Liver (tissue), 9 donors: ENCODE results near the gene RRN3. TPM values are rescaled to one million over a fixed set of nuclear protein-coding genes. Genes with fewer than 3 reads are reported as not detected.

ENCODE experiments used
- DNase-seq: peaks from one replicate; pipeline ENCODE4 v3.0.0-alpha.2; 2017; ENCODE audit warnings: low spot score
- H3K27ac ChIP-seq, 2 donors: one replicate each; pipeline ENCODE4 v1.7.0; 2013; ENCODE audit warnings: inconsistent platforms in 2 of 2, low read length in 2 of 2, control low read depth in 1 of 2, low read depth in 1 of 2, mild to moderate bottlenecking in 1 of 2
- H3K27me3 ChIP-seq, 4 donors: one replicate each; pipeline versions ENCODE4 v1.6.1 to v1.7.0; 2013; ENCODE audit warnings: low read length in 3 of 4, inconsistent platforms in 1 of 4, mild to moderate bottlenecking in 1 of 4, moderate library complexity in 1 of 4; ENCODE audit not compliant: control insufficient read depth in 4 of 4, insufficient read depth in 4 of 4
- H3K36me3 ChIP-seq, 4 donors: one replicate each; pipeline versions ENCODE4 v1.6.1 to v1.7.0; 2013; ENCODE audit warnings: low read length in 3 of 4, mild to moderate bottlenecking in 3 of 4, low read depth in 1 of 4, moderate library complexity in 1 of 4; ENCODE audit not compliant: control insufficient read depth in 4 of 4, insufficient read depth in 3 of 4
- H3K4me1 ChIP-seq, 4 donors: one replicate each; pipeline versions ENCODE4 v1.6.1 to v1.7.0; 2013; ENCODE audit warnings: low read length in 3 of 4, mild to moderate bottlenecking in 3 of 4, moderate library complexity in 1 of 4; ENCODE audit not compliant: control insufficient read depth in 4 of 4, insufficient read depth in 4 of 4
- H3K4me3 ChIP-seq, 3 donors: one replicate each; pipeline versions ENCODE4 v1.6.1 to v1.7.0; 2013; ENCODE audit warnings: low read length in 3 of 3, control low read depth in 1 of 3, low read depth in 1 of 3, mild to moderate bottlenecking in 1 of 3
- H3K9ac ChIP-seq, 2 donors: one replicate each; pipeline ENCODE4 v1.7.0; 2013; ENCODE audit warnings: low read length in 2 of 2, mild to moderate bottlenecking in 2 of 2, moderate library complexity in 2 of 2, control low read depth in 1 of 2, low read depth in 1 of 2
- H3K9me3 ChIP-seq, 4 donors: one replicate each; pipeline versions ENCODE4 v1.6.1 to v1.7.0; 2013; ENCODE audit warnings: low read length in 3 of 4; ENCODE audit not compliant: control insufficient read depth in 4 of 4
- EGR1 ChIP-seq, 2 donors: IDR thresholded peaks; 2 replicates each; pipeline ENCODE4 v1.6.1; 2016 to 2018; ENCODE audit warnings: antibody characterized with exemption in 2 of 2, low read depth in 2 of 2
- FOXA2 ChIP-seq: IDR thresholded peaks from 2 replicates; pipeline ENCODE4 v1.6.1; 2016; ENCODE audit warnings: antibody characterized with exemption
- GABPA ChIP-seq, 2 donors: IDR thresholded peaks in 1 of 2; conservative IDR thresholded peaks in 1 of 2; 2 replicates each; pipeline ENCODE4 v1.6.1; 2016; ENCODE audit warnings: antibody characterized with exemption in 2 of 2, mild to moderate bottlenecking in 1 of 2, moderate library complexity in 1 of 2
- HNF4A ChIP-seq, 2 donors: conservative IDR thresholded peaks; 2 replicates each; pipeline ENCODE4 v1.6.1; 2016; ENCODE audit warnings: antibody characterized with exemption in 2 of 2, mild to moderate bottlenecking in 2 of 2
- HNF4G ChIP-seq: IDR thresholded peaks from 2 replicates; pipeline ENCODE4 v1.6.1; 2016; ENCODE audit warnings: antibody characterized with exemption
- JUND ChIP-seq, 2 donors: IDR thresholded peaks; 2 replicates each; pipeline ENCODE4 v1.6.1; 2016; ENCODE audit warnings: antibody characterized with exemption in 2 of 2
- NR2F2 ChIP-seq: IDR thresholded peaks from 2 replicates; pipeline ENCODE4 v1.6.1; 2016; ENCODE audit warnings: antibody characterized with exemption
- RAD21 ChIP-seq, 2 donors: IDR thresholded peaks; 2 replicates each; pipeline ENCODE4 v1.6.1; 2016; ENCODE audit warnings: antibody characterized with exemption in 2 of 2, mild to moderate bottlenecking in 2 of 2
- RXRA ChIP-seq, 2 donors: IDR thresholded peaks; 2 replicates each; pipeline ENCODE4 v1.6.1; 2017 to 2018; ENCODE audit warnings: antibody characterized with exemption in 2 of 2, mild to moderate bottlenecking in 1 of 2
- SP1 ChIP-seq: IDR thresholded peaks from 2 replicates; pipeline ENCODE4 v1.6.1; 2018; ENCODE audit warnings: antibody characterized with exemption, mild to moderate bottlenecking
- TAF1 ChIP-seq: conservative IDR thresholded peaks from 2 replicates; pipeline ENCODE4 v1.6.1; 2016; ENCODE audit warnings: antibody characterized with exemption, mild to moderate bottlenecking
- YY1 ChIP-seq: IDR thresholded peaks from 2 replicates; pipeline ENCODE4 v1.6.1; 2016; ENCODE audit warnings: antibody characterized with exemption, mild to moderate bottlenecking
- WGBS: extraction: QIAGEN DNeasy Blood & Tissue Kit; methylation state at CpG from one replicate; pipeline ENCODE4 v1.1.7; 2013; 5-methylcytosine and 5-hydroxymethylcytosine counted together
- polyA plus RNA-seq, 2 donors: library from polyadenylated mRNA; stranded (reverse) in 1 of 2; unstranded in 1 of 2; fragments of 200-250 nt in 1 of 2; fragments of >200 nt in 1 of 2; fragmentation: Nextera tagmentation in 1 of 2; extraction: Ambion mirVana in 1 of 2; gene quantifications; one replicate each; pipeline versions ENCODE4 v1.2.1 to v1.2.3, GENCODE V29; 2013 to 2015
- total RNA-seq, 2 donors: library from RNA; depleted of rRNA; stranded (reverse); fragments of >200 nt; gene quantifications; one replicate each; pipeline ENCODE4 v1.2.3, GENCODE V29; 2014
- TF ChIP-seq, protein P1 (sequence below): IDR thresholded peaks from 2 replicates; pipeline ENCODE4 v1.6.1; 2016; ENCODE audit warnings: antibody characterized with exemption
- TF ChIP-seq, protein P2 (sequence below): IDR thresholded peaks from 2 replicates; pipeline ENCODE4 v1.6.1; 2016; ENCODE audit warnings: antibody characterized with exemption
- TF ChIP-seq, protein P3 (sequence below): IDR thresholded peaks from 2 replicates; pipeline ENCODE4 v1.6.1; 2016; ENCODE audit warnings: antibody characterized with exemption
- TF ChIP-seq, protein P4 (sequence below): fragments of 150-350 bp; IDR thresholded peaks from 2 replicates; pipeline ENCODE4 v1.5.1; 2017; ENCODE audit warnings: improper control_type of control experiment, low read depth, low read length; ENCODE audit not compliant: missing input control
- donor health status: healthy.
- donor health status: healthy.
- donor health status: healthy.
- donor health status: healthy.
- donor health status: healthy.

RRN3 gene
- total and polyA plus RNA-seq, 4 donors: 8.2 to 28.4 (median 16.3) TPM

DNA sequence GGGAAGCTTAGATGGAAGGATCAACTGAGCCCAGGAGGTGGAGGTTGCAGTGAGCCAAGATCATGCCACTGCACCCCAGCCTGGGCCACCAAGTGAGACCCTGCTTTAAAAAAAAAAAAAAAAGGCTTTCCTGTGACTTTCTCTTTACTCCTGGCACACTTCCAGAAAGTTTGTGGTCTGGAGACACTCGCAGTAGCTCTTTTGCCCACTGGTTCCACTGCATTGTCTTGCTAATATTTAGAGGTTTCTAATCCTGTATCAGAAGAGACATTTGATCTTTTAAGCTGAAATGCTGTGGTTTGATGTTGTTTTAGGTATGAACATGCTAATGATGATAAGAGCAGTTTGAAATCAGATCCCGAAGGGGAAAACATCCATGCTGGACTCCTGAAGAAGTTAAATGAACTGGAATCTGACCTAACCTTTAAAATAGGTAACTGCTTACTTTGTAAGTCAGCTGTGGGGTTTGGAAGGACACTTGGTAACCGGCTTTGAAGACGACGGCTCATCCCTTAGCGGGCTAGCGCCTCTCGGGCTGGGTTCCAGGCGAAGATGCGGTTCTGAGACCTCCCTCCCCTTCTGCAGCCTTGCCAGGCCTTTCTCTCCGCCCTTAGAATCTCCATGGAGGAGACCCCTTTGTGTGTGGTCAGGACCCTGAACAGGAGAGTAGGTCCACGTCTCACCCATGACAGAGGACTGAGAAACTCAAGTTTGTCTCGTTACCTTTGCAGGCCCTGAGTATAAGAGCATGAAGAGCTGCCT is 61.3 kb downstream of the RRN3 start:
- WGBS: 76% methylated on average over 13 of the region's 13 CpGs
- no peak for TF ChIP-seq HNF4G
- TF ChIP-seq FOXA2: no peak
- TF ChIP-seq, protein P1, sequence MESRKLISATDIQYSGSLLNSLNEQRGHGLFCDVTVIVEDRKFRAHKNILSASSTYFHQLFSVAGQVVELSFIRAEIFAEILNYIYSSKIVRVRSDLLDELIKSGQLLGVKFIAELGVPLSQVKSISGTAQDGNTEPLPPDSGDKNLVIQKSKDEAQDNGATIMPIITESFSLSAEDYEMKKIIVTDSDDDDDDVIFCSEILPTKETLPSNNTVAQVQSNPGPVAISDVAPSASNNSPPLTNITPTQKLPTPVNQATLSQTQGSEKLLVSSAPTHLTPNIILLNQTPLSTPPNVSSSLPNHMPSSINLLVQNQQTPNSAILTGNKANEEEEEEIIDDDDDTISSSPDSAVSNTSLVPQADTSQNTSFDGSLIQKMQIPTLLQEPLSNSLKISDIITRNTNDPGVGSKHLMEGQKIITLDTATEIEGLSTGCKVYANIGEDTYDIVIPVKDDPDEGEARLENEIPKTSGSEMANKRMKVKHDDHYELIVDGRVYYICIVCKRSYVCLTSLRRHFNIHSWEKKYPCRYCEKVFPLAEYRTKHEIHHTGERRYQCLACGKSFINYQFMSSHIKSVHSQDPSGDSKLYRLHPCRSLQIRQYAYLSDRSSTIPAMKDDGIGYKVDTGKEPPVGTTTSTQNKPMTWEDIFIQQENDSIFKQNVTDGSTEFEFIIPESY: no peak
- TF ChIP-seq HNF4A (conservative IDR thresholded peaks at IDR 0.05): no peak
- no peak for TF ChIP-seq RXRA (IDR thresholded peaks at IDR 0.05)
- TF ChIP-seq SP1: no peak
- TF ChIP-seq TAF1: no peak
- no peak for TF ChIP-seq NR2F2
- peaks cover 0 to 23% (median 10%) of the 10 kb centered on the region in 4 donors for H3K4me1 ChIP-seq

DNA sequence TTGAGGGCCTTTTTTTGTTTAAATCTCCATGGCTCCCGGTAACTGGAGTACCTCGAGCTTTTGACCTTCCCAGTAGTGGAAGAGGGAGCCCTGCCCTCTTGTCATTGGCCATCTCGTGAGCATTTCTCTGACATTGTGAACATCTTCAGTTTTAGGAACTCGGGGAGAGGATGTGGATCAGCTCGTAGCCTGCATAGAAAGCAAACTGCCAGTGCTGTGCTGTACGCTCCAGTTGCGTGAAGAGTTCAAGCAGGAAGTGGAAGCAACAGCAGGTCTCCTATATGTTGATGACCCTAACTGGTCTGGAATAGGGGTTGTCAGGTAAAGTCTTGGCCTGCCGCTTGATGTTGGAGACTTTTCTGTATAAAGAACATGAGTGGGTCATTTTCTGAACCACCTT is 62.5 kb downstream of the RRN3 start:
- H3K27ac ChIP-seq: no peak overlapping the region

More for the DNA sequence above, 61.3 kb downstream of the RRN3 start:
- no peak overlapping the region for H3K4me3 ChIP-seq
- no peaks in the 10 kb centered on the region for H3K27me3 ChIP-seq
- peak overlapping the region; percentile 48 to 72 for H3K27ac ChIP-seq
- H3K36me3 ChIP-seq: peaks cover 17 to 72% (median 57%) of the 10 kb centered on the region in 4 donors
- no peak for DNase-seq
- H3K9ac ChIP-seq: no peak overlapping the region
- no peaks in the 10 kb centered on the region for H3K9me3 ChIP-seq

More for the DNA sequence above, 62.5 kb downstream of the RRN3 start:
- WGBS: 93% methylated on average over 8 of the region's 8 CpGs
- Histone ChIP-seq H3K9ac (no peak overlapping the region), H3K27me3 (no peaks in the 10 kb centered on the region), H3K4me1 (peaks cover 0 to 23% (median 10%) of the 10 kb centered on the region in 4 donors), H3K9me3 (no peaks in the 10 kb centered on the region), H3K4me3 (no peak overlapping the region), H3K36me3 (peaks cover 17 to 63% (median 50%) of the 10 kb centered on the region in 4 donors)
- DNase-seq: no peak
- no peak for TF ChIP-seq JUND (IDR thresholded peaks at IDR 0.05)
- TF ChIP-seq, protein P1: no peak
- TF ChIP-seq GABPA (IDR thresholded peaks at IDR 0.05 in 1 of 2, conservative IDR thresholded peaks at IDR 0.05 in 1 of 2): no peak
- TF ChIP-seq, protein P2, sequence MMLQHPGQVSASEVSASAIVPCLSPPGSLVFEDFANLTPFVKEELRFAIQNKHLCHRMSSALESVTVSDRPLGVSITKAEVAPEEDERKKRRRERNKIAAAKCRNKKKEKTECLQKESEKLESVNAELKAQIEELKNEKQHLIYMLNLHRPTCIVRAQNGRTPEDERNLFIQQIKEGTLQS: no peak
- TF ChIP-seq FOXA2: no peak
- no peak for TF ChIP-seq NR2F2
- no peak for TF ChIP-seq HNF4A (conservative IDR thresholded peaks at IDR 0.05)
- TF ChIP-seq, protein P3, sequence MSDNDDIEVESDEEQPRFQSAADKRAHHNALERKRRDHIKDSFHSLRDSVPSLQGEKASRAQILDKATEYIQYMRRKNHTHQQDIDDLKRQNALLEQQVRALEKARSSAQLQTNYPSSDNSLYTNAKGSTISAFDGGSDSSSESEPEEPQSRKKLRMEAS: no peak
- TF ChIP-seq TAF1: no peak
- TF ChIP-seq, protein P4, sequence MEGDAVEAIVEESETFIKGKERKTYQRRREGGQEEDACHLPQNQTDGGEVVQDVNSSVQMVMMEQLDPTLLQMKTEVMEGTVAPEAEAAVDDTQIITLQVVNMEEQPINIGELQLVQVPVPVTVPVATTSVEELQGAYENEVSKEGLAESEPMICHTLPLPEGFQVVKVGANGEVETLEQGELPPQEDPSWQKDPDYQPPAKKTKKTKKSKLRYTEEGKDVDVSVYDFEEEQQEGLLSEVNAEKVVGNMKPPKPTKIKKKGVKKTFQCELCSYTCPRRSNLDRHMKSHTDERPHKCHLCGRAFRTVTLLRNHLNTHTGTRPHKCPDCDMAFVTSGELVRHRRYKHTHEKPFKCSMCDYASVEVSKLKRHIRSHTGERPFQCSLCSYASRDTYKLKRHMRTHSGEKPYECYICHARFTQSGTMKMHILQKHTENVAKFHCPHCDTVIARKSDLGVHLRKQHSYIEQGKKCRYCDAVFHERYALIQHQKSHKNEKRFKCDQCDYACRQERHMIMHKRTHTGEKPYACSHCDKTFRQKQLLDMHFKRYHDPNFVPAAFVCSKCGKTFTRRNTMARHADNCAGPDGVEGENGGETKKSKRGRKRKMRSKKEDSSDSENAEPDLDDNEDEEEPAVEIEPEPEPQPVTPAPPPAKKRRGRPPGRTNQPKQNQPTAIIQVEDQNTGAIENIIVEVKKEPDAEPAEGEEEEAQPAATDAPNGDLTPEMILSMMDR: no peak
- TF ChIP-seq RXRA (IDR thresholded peaks at IDR 0.05): no peak
- TF ChIP-seq HNF4G: no peak
- TF ChIP-seq EGR1 (IDR thresholded peaks at IDR 0.05; ENCODE audit: low read depth in 2 of 2): no peak
- TF ChIP-seq SP1: no peak
- TF ChIP-seq YY1: no peak
- no peak for TF ChIP-seq RAD21 (IDR thresholded peaks at IDR 0.05)
